Erythroblast (primary cell): Measurements from ENCODE around the gene CACNB3.

Experiments
- GATA1 ChIP-seq: IDR thresholded peaks from 2 replicates; pipeline ENCODE4 v1.6.1; 2011; ENCODE audit warnings: low read depth, mild to moderate bottlenecking, control low read depth, low read length, moderate library complexity
- POLR2A ChIP-seq: IDR thresholded peaks from 2 replicates; pipeline ENCODE4 v1.6.1; 2011; ENCODE audit warnings: mild to moderate bottlenecking, low read length

DNA sequence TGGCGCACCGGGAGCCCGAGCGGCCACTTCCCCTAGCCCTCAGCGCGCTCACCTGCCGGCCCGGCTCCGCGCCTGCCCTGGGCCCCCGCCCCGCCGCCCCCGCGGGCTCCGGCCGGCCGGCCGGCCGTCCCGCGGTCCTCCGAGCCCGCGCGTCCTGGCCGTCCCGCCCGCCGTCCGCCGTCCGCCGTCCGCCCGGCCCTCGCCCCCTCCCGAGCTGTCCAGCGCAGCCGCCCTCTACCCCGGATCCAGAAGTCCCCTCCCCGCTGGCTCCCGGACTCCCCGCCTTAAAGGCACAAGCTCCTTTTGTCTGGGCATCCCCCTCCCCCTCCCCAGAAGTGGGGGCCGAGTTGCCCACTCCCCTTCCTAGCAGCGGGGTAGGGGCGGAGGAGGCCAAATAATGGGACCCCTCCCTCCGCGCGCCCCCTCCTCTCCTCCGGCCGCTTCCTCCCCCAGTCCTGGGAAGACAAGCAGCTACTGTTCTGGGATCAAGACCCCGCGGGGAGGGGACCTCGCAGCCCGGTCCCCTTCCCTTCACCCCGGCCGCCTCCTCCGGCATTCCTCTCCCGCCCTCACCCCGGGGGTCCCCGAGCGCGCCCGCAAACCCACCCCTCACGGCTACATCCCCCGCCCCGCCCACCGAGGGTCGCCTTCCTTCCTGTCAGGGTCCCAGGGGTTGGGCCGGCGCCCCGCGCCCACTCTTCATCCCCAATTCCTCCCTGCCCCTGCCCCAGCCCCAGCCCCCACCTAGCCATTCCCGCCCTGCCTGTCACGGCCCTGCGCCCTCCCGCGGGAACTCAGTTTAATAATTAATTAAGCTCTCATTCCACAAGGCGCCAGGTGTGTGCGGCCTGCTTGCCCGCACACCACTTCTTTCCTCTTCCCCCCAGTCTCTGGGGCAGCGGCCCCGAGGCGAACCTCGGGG is 29.2 kb upstream of the CACNB3 start, which contains the start of gene ADCY6:
- TF ChIP-seq POLR2A (no peak), GATA1 (no peak)
